T follicular helper cell (primary cell): ENCODE results near the gene DNAJC4.
A peak's percentile ranks its signal among the peaks of the same experiment; 100 is the strongest.

ENCODE experiments used
- DNase-seq: peaks from one replicate; pipeline ENCODE4 v3.0.0-alpha.2; 2020; ENCODE audit warnings: low read depth

The DNAJC4 gene

GRCh38 chr11:64259533-64260067, 29.3 kb downstream of the DNAJC4 start:
- DNase-seq: no peak

DNA sequence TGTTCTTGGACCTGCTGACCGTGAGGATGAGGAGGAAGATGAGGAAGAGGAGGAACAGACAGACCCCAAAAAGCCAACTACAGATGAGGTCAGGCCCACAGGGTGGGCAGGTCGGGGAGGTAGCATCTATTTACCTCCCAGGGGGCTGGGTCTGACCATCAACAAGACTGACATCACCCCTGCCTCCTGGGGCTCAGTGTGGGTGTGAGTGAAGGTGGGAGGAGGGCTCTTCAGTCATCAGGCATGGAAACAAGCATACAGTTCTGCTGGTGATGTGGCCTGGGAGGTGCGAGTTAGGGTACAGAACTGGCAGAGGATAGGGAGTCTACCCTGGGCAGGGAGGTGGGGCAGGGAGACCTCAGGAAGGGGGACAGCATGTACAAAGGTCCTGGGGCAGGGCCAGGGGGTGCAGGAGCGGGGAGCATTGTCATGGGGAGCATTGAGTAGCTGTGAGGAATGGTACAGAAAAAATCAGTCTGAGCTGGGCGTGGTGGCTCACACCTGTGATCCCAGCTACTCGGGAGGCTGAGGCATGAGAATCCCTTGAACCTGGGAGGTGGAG, 29.9 kb downstream of the DNAJC4 start:
- no peak for DNase-seq

- DNase-seq: no peak
Measured at GRCh38 chr11:64261556-64262080, 31.3 kb downstream of the DNAJC4 start.

DNA sequence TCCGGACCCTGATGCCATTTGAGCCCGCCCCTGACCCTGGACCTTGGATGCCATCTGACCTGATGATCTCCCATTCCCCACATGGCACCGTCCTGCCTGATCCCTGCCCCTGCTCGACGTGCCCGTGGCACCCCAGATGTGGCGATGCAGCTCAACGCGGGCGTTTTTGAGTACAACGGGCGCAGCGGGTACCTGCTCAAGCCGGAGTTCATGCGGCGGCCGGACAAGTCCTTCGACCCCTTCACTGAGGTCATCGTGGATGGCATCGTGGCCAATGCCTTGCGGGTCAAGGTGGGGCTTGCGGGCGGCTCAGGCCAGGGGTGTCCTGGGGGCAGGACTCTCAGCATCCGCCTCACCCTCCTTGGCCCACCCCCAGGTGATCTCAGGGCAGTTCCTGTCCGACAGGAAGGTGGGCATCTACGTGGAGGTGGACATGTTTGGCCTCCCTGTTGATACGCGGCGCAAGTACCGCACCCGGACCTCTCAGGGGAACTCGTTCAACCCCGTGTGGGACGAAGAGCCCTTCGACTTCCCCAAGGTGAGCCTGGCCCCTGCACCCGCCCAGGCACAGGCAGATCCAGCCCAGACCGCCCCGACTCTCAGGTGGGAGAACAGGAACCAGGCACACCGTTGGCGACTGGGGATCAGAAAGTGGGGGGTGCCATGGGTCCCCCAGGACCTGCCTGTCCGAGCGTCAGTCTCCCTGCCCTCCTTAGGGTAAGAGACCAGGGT, 32.1 kb downstream of the DNAJC4 start:
- no peak for DNase-seq

DNA sequence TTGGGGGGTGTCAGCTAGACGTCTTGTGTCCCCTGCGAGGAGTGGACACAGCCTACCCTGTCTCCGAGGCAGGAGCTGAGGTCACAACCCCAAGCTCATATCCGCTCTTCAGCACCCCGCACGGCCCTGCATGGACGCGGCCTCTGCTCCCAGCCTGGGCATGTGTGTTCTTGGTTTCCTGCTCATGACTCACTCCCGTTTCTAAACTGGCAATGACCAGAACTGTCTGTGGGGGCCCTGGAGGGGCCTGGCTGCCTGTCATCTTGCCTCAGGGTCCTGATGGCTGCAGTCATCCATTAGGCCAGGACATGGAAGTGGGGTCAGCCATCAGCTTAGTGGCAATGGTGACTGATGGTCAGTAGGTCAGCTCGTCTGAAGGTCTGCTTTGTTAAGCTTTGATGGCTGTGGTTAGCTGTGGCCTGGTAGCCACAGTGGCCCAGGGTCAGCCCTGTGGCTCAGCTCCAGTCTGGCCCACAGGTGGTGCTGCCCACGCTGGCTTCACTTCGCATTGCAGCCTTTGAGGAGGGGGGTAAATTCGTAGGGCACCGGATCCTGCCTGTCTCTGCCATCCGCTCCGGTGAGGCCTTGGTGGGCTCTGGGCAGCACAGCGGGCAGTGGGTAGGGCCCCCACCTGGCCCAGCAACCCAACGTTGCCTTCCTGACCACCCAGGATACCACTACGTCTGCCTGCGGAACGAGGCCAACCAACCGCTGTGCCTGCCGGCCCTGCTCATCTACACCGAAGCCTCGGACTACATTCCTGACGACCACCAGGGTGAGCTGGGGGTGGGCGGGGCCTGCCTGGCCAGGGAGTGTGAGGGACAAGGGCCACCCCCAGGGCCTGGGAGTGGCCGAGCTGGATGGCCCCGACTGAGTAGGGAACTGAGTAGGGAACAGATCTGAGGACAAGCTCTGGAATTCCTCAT, 32.9 kb downstream of the DNAJC4 start:
- no peak for DNase-seq

GRCh38 chr11:64263947-64264317, 33.6 kb downstream of the DNAJC4 start:
- no peak for DNase-seq

DNA sequence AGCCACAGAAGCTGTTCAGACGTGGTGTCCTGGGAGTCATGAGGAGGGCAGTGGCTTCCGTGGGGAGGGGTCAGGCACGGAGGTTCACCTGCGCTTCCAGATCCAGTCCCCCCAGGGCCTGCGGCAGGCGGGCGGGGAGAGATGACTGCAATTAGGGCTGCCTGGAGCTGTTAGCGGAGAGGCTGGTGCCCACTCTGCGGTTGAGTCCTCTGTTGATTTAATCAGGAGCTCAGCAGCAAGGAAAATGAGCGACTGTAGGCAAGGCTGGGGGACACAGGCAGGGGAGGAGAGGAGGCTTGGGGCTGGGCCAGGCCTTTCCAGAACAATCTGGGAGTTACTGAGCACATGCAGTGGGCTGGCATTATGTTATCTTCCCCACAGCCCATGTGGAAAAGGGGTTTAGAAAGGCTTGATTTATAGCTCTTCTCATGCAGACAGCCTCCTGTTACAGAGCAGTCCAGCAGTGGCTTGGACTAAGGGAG, 34.1 kb downstream of the DNAJC4 start:
- no peak for DNase-seq

DNA sequence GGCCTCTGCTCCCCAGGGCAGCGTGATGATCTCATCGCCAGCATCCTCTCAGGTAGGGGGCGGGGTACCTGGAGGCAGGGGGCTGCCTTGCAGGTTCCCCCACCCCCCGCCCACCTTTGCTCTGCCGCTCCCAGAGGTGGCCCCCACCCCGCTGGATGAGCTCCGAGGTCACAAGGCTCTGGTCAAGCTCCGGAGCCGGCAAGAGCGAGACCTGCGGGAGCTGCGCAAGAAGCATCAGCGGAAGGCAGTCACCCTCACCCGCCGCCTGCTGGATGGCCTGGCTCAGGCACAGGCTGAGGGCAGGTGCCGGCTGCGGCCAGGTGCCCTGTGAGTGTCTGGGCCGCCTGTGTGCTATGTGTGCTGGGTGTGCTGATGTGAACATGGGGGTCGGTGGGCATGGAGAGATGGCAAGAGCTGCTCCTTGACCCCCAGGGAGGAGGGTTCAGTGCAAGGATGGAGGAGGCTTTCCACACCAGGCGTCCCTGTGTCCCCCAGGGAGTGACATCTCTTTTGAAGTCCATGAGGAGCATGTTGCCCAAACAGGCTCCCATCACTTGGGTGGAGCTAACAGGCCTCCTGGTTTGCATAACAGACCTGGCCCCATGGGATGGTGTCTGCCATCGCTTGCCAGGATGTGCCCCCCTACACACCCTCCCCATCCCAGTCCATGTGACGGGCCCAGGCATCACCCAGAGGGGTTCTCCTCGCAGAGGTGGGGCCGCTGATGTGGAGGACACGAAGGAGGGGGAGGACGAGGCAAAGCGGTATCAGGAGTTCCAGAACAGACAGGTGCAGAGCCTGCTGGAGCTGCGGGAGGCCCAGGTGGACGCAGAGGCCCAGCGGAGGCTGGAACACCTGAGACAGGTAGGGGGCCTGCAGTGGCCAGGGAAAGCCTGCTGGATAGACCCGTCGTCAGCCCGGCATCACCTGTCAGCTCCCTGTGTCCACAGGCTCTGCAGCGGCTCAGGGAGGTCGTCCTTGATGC, 35.1 kb downstream of the DNAJC4 start:
- DNase-seq: no peak

- DNase-seq: no peak
Measured at GRCh38 chr11:64266339-64266738, 36.0 kb downstream of the DNAJC4 start.

DNA sequence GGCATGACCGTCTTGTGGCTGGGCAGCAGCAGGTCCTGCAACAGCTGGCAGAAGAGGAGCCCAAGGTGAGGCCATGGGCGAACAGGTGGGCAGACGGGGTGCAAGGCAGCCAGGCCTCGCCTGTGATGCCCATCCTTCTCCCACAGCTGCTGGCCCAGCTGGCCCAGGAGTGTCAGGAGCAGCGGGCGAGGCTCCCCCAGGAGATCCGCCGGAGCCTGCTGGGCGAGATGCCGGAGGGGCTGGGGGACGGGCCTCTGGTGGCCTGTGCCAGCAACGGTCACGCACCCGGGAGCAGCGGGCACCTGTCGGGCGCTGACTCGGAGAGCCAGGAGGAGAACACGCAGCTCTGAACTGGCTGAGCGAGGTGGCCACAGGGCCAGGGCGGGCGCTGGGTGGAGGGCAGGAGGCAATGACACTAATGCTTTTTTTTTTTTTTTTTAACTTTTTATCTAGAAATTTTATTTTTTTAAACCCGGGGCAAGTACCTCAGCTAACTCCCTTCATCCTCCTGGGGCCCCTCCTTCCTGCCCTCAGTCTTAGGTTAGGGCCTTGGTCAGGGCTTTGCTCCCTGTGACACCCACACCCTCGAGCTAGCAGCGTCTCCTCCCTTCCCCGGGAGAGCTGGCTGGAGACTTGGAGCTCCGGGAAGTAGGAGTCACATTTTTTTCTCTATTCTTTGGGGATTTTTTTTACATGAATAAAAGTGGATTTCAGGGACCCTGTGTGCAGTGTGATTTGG, 37.0 kb downstream of the DNAJC4 start:
- DNase-seq: no peak

DNA sequence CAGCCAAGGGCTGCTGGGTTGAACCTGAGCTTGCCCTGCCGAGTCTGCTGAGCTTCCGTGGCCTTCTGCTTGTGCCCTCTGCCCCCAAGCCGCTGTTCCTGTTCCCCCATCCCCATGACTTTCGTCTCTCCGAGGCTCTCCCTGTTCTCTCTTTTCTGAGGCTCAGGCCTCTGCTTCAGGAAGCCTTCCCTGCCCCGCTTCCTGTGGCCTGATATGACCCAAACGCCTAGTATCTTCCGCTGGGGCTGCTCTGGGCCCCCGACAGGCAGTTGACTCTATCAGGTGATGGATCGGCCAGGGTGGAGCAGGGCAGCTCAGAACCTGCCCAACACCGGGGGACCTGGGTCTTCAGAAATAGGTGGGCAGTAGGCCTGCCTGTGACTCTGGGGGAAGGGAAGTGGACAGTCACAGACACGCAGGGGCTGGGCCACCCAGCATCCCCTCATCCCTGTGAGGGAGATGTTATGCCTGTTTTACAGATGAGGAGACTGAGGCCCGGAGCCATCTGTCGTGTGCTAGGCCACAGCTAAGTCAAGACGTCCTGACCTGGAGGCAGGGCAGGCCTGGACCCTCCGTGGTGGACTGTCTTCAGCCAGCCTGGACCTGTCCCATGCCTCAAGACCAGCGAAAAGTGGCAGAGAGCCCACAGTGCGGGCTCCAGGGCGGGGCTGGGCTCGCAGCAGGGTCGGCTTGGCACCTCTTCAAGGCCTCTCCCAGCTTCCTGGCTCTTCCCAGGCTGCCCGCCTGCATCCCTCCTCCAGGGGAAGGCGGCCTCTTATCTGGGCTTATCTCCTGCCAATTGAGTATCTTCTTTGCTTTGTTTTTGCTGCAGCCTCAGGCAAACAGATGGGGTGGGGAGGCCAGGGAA, 37.9 kb downstream of the DNAJC4 start:
- no peak for DNase-seq

- no peak for DNase-seq
Measured at GRCh38 chr11:64268893-64269539, 38.7 kb downstream of the DNAJC4 start.

- peak; percentile 96 for DNase-seq
Measured at GRCh38 chr11:64269540-64270220, 39.3 kb downstream of the DNAJC4 start.

GRCh38 chr11:64275031-64275800, 44.9 kb downstream of the DNAJC4 start:
- DNase-seq: no peak

DNA sequence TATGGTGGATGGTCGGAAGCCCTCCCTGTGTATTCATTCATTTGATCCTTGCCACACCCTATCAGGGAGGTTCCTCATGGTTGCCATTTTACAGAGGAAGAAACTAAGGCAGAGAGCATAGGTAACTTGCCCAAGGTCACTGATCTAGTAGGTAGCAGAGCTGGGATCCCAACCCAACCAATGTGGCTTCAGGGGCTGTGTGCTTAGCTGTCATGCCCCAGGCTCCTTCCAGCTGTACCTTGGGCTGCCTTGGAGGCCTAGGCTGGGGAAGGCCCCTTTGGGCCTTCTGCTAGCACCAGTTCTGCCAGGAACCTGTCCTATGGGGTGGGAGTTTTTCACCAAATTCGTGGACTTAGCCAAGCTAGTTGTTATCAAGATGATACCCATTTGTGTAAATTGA, 45.5 kb downstream of the DNAJC4 start:
- DNase-seq: no peak

- DNase-seq: no peak
Measured at GRCh38 chr11:64276653-64277431, 46.5 kb downstream of the DNAJC4 start.
